GM13976 (cell line): ENCODE results near the gene GAB3.

Experiments
- DNase-seq: peaks from one replicate; pipeline ENCODE4 v3.0.0; 2012; ENCODE audit warnings: low spot score
- CTCF ChIP-seq: IDR thresholded peaks from 2 replicates; pipeline ENCODE4 v1.5.1; 2012; ENCODE audit warnings: borderline replicate concordance, mild to moderate bottlenecking; ENCODE audit not compliant: insufficient read depth; ENCODE audit errors: extremely low read depth, missing control alignments, control extremely low read depth
- in situ Hi-C: fragments of 300-500 bp; cut with MboI; formaldehyde crosslinking; loops from one replicate; pipeline ENCODE4 v1.12.0; 2022; ENCODE audit warnings: low sequenced_read_pairs, mixed read lengths, inconsistent platforms; ENCODE audit not compliant: unreplicated experiment

The GAB3 gene

GRCh38 chrX:154737136-154737535 is 13.7 kb downstream of the GAB3 start:
- no peak for TF ChIP-seq CTCF
- DNase-seq, result no peak
- in situ Hi-C loops, result loop anchor here (25.0 kb wide), 1 partner anchor 150 kb away; the partner anchor contains the start of gene CTAG1A

- no peak for TF ChIP-seq CTCF
- in situ Hi-C loops, result loop anchor here (25.0 kb wide), 1 partner anchor 149 kb away; the partner anchor contains the start of gene CTAG1A
- DNase-seq, result no peak
Measured at GRCh38 chrX:154735695-154736393, 15.0 kb downstream of the GAB3 start.

GRCh38 chrX:154734061-154734781 is 16.7 kb downstream of the GAB3 start:
- in situ Hi-C loops, result loop anchor here (25.0 kb wide), 1 partner anchor 147 kb away; the partner anchor contains the start of gene CTAG1A

GRCh38 chrX:154733066-154733425 is 17.8 kb downstream of the GAB3 start:
- in situ Hi-C loops, result loop anchor here (25.0 kb wide), 1 partner anchor 146 kb away; the partner anchor contains the start of gene CTAG1A
- DNase-seq, result no peak
- TF ChIP-seq CTCF, result no peak

More at GRCh38 chrX:154734061-154734781, 16.7 kb downstream of the GAB3 start:
- no peak for TF ChIP-seq CTCF
- no peak for DNase-seq

GRCh38 chrX:154732421-154733065 is 18.3 kb downstream of the GAB3 start:
- no peak for TF ChIP-seq CTCF
- in situ Hi-C loops, result loop anchor here (25.0 kb wide), 1 partner anchor 145 kb away; the partner anchor contains the start of gene CTAG1A
- DNase-seq, result no peak

- in situ Hi-C loops, result loop anchor here (25.0 kb wide), 1 partner anchor 145 kb away; the partner anchor contains the start of gene CTAG1A
- no peak for TF ChIP-seq CTCF
- DNase-seq, result no peak
Measured at GRCh38 chrX:154731881-154732280, 19.0 kb downstream of the GAB3 start.
